Stimulated activated naive CD4-positive, alpha-beta T cell (primary cell): ENCODE data around the gene RETSAT.
"Not testable (repeated sequence)": the region's sequence is repeated elsewhere in the genome, so short reads cannot be mapped to it uniquely, and the experiment has no call there.

Experiments used
- DNase-seq, 6 experiments: peaks; one replicate each; lab custom pipeline; 2025; lab: John Stamatoyannopoulos, UW

RETSAT gene

GRCh38 chr2:85354286-85355072, at the start of gene RETSAT, which contains the start of gene ELMOD3:
RETSAT (minus strand) TSS chr2:85354528; CDS start chr2:85354507, 21 bp downstream.
ELMOD3 (plus strand) TSS chr2:85354769; CDS start chr2:85357199, 2,430 bp downstream.
- peak; percentile 90 to 98 (median 97) for DNase-seq

- DNase-seq: no peak
Measured at GRCh38 chr2:85401844-85402243, 47.5 kb upstream of the RETSAT start.

- no peak for DNase-seq
Measured at GRCh38 chr2:85401464-85401805, 47.1 kb upstream of the RETSAT start.

- DNase-seq: no peak
Measured at GRCh38 chr2:85400541-85401463, 46.5 kb upstream of the RETSAT start.

- no peak for DNase-seq
Measured at GRCh38 chr2:85400023-85400422, 45.7 kb upstream of the RETSAT start.

- DNase-seq: no peak
Measured at GRCh38 chr2:85399183-85399455, 44.8 kb upstream of the RETSAT start.

GRCh38 chr2:85398426-85399182, 44.3 kb upstream of the RETSAT start:
- no peak for DNase-seq

- no peak for DNase-seq
Measured at GRCh38 chr2:85397925-85398331, 43.6 kb upstream of the RETSAT start.

GRCh38 chr2:85396531-85397470, 42.5 kb upstream of the RETSAT start:
- no peak for DNase-seq

GRCh38 chr2:85395912-85396475, 41.7 kb upstream of the RETSAT start:
- no peak for DNase-seq

- no peak for DNase-seq
Measured at GRCh38 chr2:85394976-85395375, 40.6 kb upstream of the RETSAT start.

GRCh38 chr2:85394261-85394681, 39.9 kb upstream of the RETSAT start:
- no peak for DNase-seq

- no peak for DNase-seq
Measured at GRCh38 chr2:85393836-85394235, 39.5 kb upstream of the RETSAT start.

GRCh38 chr2:85390941-85391669, 36.8 kb upstream of the RETSAT start:
- peak; percentile 54 to 74 (median 61) for DNase-seq

- DNase-seq: no peak
Measured at GRCh38 chr2:85388878-85389538, 34.7 kb upstream of the RETSAT start.

- DNase-seq: no peak
Measured at GRCh38 chr2:85387754-85388153, 33.4 kb upstream of the RETSAT start.

- DNase-seq: no peak
Measured at GRCh38 chr2:85385746-85386145, 31.4 kb upstream of the RETSAT start.

- no peak for DNase-seq
Measured at GRCh38 chr2:85383850-85384249, 29.5 kb upstream of the RETSAT start.

- DNase-seq: not testable (repeated sequence)
Measured at GRCh38 chr2:85383151-85383550, 28.8 kb upstream of the RETSAT start.

- DNase-seq: no peak
Measured at GRCh38 chr2:85380048-85380447, 25.7 kb upstream of the RETSAT start.
